HL-60 (cell line): ENCODE data around the gene NAGS.
A peak's percentile ranks its signal among the peaks of the same experiment; 100 is the strongest.
"Not testable (repeated sequence)": the region's sequence is repeated elsewhere in the genome, so short reads cannot be mapped to it uniquely, and the experiment has no call there.

ENCODE experiments used
- DNase-seq, 2 experiments: peaks; one replicate each; pipeline ENCODE4 v3.0.0-alpha.2; 2010 to 2020; ENCODE audit warnings: low read depth in 1 of 2, low spot score in 1 of 2
- H3K27ac ChIP-seq: fragments of 250-450 bp; sonication (Bioruptor Pico); replicated peaks from 2 replicates; pipeline ENCODE4 v1.5.1; 2020; ENCODE audit warnings: mild to moderate bottlenecking, moderate library complexity
- H3K27me3 ChIP-seq: fragments of 250-450 bp; sonication (Bioruptor Pico); 2 replicates; pipeline ENCODE4 v1.5.1; 2021; ENCODE audit warnings: mild to moderate bottlenecking, moderate library complexity; ENCODE audit not compliant: insufficient read depth, poor library complexity, severe bottlenecking
- H3K4me3 ChIP-seq: replicated peaks from 2 replicates; pipeline ENCODE4 v1.5.1; 2011; ENCODE audit warnings: mild to moderate bottlenecking, control low read depth, low read length; ENCODE audit not compliant: insufficient read depth
- GABPA ChIP-seq: IDR thresholded peaks from 2 replicates; pipeline ENCODE4 v1.6.1; 2012; ENCODE audit warnings: low read depth
- POLR2AphosphoS5 ChIP-seq: IDR thresholded peaks from 2 replicates; pipeline ENCODE4 v1.6.1; 2012; ENCODE audit warnings: low read depth
- SPI1 ChIP-seq: IDR thresholded peaks from 2 replicates; pipeline ENCODE4 v1.6.1; 2012; ENCODE audit warnings: low read depth, mild to moderate bottlenecking, borderline replicate concordance
- TF ChIP-seq, protein P1 (sequence below): IDR thresholded peaks from one replicate; pipeline ENCODE4 v1.5.1; 2011; ENCODE audit warnings: low read length, control low read depth, inconsistent platforms; ENCODE audit not compliant: insufficient read depth
- TF ChIP-seq, protein P2 (sequence below): IDR thresholded peaks from 2 replicates; pipeline ENCODE4 v1.6.1; 2012; ENCODE audit warnings: low read depth; ENCODE audit not compliant: insufficient replicate concordance

NAGS gene

DNA sequence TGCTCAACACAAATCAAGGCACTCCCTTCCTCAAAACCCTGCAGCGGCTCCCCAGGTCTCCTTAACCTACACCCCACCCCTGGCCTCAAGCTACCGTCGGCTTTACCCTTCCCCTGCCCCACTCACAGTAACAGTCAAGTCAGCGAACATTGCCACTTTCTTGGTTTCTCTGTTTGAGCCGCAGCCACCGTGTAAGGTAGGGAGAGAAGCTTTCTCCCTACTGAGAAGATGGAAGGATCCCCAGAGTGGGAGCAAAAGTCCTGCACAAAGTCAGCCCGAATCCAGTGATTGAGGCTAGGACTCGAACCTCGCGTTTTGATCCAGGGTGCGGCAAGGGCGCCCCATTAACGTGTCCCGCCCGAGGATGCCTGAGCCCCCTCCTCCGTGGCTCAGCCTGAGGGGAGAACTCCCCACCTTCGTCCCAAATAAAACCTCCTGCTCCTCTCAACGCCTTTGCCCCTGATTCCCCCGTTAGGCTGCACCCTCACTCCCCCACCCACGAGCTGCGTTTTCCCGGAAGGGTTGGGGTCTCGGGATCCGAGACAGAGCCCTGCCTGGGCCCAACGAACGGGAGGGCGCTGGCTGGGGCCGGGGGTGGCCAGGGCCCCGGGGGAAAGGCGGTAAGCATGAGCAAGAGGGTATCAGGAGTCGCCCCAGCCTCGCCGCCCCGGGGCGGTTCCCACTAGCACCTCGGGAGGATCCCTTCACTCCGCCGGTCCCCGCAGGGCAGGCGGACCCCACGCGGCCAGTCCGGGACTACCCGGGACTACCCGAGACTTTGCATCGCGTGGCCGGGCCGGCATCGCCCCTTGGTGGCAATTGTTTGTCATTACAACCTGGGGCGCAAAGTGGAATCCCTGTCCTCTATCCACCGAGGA lies 9.9 kb upstream of the NAGS start:
- Histone ChIP-seq H3K27me3 (peaks cover 32% of the 10 kb centered on the region), H3K4me3 (no peak overlapping the region; the same call in 1 of the 2 replicates), H3K27ac (no peak overlapping the region)
- TF ChIP-seq, protein P1, sequence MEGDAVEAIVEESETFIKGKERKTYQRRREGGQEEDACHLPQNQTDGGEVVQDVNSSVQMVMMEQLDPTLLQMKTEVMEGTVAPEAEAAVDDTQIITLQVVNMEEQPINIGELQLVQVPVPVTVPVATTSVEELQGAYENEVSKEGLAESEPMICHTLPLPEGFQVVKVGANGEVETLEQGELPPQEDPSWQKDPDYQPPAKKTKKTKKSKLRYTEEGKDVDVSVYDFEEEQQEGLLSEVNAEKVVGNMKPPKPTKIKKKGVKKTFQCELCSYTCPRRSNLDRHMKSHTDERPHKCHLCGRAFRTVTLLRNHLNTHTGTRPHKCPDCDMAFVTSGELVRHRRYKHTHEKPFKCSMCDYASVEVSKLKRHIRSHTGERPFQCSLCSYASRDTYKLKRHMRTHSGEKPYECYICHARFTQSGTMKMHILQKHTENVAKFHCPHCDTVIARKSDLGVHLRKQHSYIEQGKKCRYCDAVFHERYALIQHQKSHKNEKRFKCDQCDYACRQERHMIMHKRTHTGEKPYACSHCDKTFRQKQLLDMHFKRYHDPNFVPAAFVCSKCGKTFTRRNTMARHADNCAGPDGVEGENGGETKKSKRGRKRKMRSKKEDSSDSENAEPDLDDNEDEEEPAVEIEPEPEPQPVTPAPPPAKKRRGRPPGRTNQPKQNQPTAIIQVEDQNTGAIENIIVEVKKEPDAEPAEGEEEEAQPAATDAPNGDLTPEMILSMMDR = peak; percentile 73
- TF ChIP-seq, protein P2, sequence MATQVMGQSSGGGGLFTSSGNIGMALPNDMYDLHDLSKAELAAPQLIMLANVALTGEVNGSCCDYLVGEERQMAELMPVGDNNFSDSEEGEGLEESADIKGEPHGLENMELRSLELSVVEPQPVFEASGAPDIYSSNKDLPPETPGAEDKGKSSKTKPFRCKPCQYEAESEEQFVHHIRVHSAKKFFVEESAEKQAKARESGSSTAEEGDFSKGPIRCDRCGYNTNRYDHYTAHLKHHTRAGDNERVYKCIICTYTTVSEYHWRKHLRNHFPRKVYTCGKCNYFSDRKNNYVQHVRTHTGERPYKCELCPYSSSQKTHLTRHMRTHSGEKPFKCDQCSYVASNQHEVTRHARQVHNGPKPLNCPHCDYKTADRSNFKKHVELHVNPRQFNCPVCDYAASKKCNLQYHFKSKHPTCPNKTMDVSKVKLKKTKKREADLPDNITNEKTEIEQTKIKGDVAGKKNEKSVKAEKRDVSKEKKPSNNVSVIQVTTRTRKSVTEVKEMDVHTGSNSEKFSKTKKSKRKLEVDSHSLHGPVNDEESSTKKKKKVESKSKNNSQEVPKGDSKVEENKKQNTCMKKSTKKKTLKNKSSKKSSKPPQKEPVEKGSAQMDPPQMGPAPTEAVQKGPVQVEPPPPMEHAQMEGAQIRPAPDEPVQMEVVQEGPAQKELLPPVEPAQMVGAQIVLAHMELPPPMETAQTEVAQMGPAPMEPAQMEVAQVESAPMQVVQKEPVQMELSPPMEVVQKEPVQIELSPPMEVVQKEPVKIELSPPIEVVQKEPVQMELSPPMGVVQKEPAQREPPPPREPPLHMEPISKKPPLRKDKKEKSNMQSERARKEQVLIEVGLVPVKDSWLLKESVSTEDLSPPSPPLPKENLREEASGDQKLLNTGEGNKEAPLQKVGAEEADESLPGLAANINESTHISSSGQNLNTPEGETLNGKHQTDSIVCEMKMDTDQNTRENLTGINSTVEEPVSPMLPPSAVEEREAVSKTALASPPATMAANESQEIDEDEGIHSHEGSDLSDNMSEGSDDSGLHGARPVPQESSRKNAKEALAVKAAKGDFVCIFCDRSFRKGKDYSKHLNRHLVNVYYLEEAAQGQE = no peak
- no peak for TF ChIP-seq POLR2AphosphoS5
- no peak for TF ChIP-seq GABPA
- no peak for TF ChIP-seq SPI1
- peak in 1 of 2 experiments; percentile 46 for DNase-seq

DNA sequence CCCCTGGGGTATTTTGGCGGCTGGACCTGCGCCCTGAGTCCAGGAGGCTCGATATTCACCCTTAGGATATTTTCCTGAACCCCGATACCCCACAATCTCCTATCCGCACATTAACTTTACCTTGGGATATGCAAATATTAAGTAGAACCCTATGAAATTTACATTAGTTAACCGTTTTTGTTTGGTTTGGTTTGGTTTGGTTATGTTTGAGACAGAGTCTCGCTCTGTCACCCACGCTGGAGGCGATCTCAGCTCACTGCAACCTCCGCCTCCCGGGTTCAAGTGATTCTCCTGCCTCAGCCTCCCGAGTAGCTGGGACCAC lies 9.3 kb upstream of the NAGS start:
- DNase-seq = no peak
- no peak overlapping the region for H3K27ac ChIP-seq
- no peak overlapping the region for H3K4me3 ChIP-seq
- H3K27me3 ChIP-seq = peaks cover 32% of the 10 kb centered on the region
- TF ChIP-seq POLR2AphosphoS5 = no peak
- TF ChIP-seq, protein P1 = no peak
- no peak for TF ChIP-seq GABPA
- TF ChIP-seq, protein P2 = no peak
- no peak for TF ChIP-seq SPI1

DNA sequence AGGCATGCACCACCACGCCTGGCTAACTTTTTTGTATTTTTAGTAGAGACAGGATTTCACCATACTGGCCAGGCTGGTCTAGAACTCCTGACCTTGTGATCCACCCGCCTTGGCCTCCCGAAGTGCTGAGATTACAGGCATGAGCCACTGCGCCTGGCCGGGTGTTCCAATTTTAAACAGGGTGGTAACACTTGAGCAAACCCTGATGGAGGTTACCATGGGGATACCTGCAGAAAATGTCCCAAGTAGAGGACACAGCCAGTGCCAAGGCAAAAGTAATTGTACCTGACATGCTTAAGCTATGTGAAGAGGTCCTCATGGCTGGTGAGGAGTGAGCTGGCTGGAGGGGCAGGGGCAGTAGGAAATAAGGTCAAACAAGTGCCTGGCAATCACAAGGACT lies 7.2 kb upstream of the NAGS start:
- peaks cover 35% of the 10 kb centered on the region for H3K27me3 ChIP-seq
- not testable (repeated sequence) for DNase-seq, H3K27ac ChIP-seq, H3K4me3 ChIP-seq

DNA sequence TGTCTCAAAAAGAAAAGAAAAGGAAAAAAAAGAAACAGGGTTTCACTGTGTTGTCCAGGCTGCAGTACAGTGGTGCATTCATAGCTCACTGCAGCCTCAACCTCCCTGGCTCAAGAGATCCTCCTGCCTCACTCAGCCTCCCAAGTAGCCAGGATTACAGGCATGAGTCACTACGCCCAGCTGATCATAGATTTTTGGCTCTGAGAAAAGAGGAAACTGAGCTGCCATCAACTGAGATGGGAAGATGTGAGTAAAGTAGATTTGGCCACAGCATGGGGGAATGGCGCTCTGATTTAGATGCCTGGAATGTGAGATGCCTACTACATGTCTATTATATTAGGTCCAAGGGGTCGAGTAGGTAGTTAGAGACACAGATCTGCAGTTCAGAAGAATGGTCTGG lies 5.9 kb upstream of the NAGS start:
- H3K4me3 ChIP-seq = no peak overlapping the region
- peak in 1 of 2 experiments; percentile 29 for DNase-seq
- H3K27ac ChIP-seq = no peak overlapping the region
- TF ChIP-seq SPI1 (no peak), POLR2AphosphoS5 (no peak), GABPA (no peak)
- TF ChIP-seq, protein P1 = no peak
- TF ChIP-seq, protein P2 = no peak
- peaks cover 37% of the 10 kb centered on the region for H3K27me3 ChIP-seq
